LNCaP clone FGC (cell line): ENCODE measurements around the gene SEC24C.

Experiments
- DNase-seq: peaks from one replicate; pipeline ENCODE4 v3.0.0-alpha.2; 2011; ENCODE audit warnings: low read depth
- H3K4me3 ChIP-seq: 2 replicates; pipeline ENCODE4 v1.5.1; 2011; ENCODE audit warnings: mild to moderate bottlenecking, low read depth, low read length, control low read depth
- CTCF ChIP-seq: IDR thresholded peaks from 2 replicates; pipeline ENCODE4 v1.5.1; 2012; ENCODE audit warnings: mild to moderate bottlenecking; ENCODE audit not compliant: control insufficient read depth, insufficient read depth; ENCODE audit errors: extremely low read depth

SEC24C gene

GRCh38 chr10:73809061-73809818 lies 65.1 kb downstream of the SEC24C start:
- no peak for TF ChIP-seq CTCF
- H3K4me3 ChIP-seq, result no peak overlapping the region
- DNase-seq, result no peak

GRCh38 chr10:73810358-73810734 lies 66.2 kb downstream of the SEC24C start:
- H3K4me3 ChIP-seq, result peak overlapping the region; percentile 78
- TF ChIP-seq CTCF, result no peak
- no peak for DNase-seq

GRCh38 chr10:73810735-73811465 lies 66.7 kb downstream of the SEC24C start:
- TF ChIP-seq CTCF, result no peak
- peak overlapping the region; percentile 78 for H3K4me3 ChIP-seq
- DNase-seq, result no peak

GRCh38 chr10:73812657-73813056 lies 68.5 kb downstream of the SEC24C start:
- no peak overlapping the region for H3K4me3 ChIP-seq
- no peak for TF ChIP-seq CTCF
- DNase-seq, result no peak

GRCh38 chr10:73813333-73813732 lies 69.2 kb downstream of the SEC24C start:
- TF ChIP-seq CTCF, result no peak
- no peak overlapping the region for H3K4me3 ChIP-seq
- DNase-seq, result no peak

GRCh38 chr10:73814276-73814895 lies 70.2 kb downstream of the SEC24C start:
- TF ChIP-seq CTCF, result no peak
- no peak for DNase-seq
- no peak overlapping the region for H3K4me3 ChIP-seq
